Body of pancreas (tissue), 4 donors: ENCODE measurements around the gene DOK1.

Experiments used
- POLR2A ChIP-seq, 3 donors: fragments of 450-650 bp; IDR thresholded peaks; one replicate each; pipeline ENCODE4 v1.6.1; 2016; ENCODE audit warnings: antibody characterized with exemption in 3 of 3, mild to moderate bottlenecking in 2 of 3
- TF ChIP-seq, protein P1 (sequence below), 7 experiments: fragments of 450-650 bp in 4 of 7; fragments of 200-600 bp in 3 of 7; sonication (generic) in 3 of 7; IDR thresholded peaks; one replicate each; pipeline ENCODE4 v1.5.1; 2016 to 2019; ENCODE audit warnings: antibody characterized with exemption in 7 of 7

DNA sequence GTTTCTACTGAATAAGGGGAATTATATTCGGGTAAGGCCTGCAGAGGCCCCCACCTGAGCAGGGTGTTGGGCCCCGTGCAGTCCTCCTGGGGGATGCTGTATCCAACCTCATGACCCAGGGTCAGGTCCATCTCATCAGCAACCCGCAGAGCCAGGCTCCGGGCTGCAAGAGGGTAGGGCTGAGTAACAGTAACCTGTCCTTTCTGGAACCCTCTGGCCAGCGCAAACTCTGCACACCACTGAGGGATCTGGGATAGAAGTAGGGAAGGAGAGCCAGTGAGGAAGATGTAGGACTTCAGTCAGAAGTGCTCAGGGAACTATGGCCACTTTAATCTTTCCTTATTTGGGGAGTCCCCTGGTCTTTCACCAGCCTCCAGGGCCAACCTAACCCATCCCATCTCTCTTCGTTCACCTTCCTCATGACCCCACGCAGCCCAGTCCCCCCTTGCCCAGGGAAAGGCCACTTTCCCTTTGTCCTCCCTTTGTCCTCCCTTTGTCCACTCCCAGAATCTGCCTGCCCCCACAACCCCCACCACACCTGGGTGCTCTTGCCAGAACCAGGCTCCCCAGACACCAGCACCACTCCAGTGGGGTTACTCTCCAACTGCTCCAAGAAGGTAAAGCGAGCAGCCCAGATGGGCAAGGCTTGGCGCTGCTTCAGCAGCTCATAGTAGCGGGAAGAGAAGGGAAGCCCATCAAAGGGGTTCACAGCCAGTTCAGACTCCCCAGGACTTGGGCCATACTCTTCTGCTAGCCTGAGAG lies 29.4 kb upstream of the DOK1 start:
- no peak for TF ChIP-seq POLR2A (IDR thresholded peaks at IDR 0.05)
- TF ChIP-seq, protein P1, sequence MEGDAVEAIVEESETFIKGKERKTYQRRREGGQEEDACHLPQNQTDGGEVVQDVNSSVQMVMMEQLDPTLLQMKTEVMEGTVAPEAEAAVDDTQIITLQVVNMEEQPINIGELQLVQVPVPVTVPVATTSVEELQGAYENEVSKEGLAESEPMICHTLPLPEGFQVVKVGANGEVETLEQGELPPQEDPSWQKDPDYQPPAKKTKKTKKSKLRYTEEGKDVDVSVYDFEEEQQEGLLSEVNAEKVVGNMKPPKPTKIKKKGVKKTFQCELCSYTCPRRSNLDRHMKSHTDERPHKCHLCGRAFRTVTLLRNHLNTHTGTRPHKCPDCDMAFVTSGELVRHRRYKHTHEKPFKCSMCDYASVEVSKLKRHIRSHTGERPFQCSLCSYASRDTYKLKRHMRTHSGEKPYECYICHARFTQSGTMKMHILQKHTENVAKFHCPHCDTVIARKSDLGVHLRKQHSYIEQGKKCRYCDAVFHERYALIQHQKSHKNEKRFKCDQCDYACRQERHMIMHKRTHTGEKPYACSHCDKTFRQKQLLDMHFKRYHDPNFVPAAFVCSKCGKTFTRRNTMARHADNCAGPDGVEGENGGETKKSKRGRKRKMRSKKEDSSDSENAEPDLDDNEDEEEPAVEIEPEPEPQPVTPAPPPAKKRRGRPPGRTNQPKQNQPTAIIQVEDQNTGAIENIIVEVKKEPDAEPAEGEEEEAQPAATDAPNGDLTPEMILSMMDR (IDR thresholded peaks at IDR 0.05), result no peak
